Motor neuron (in vitro differentiated cells): ENCODE measurements around the gene PHF10. TPM values are rescaled to one million over a fixed set of nuclear protein-coding genes. Genes with fewer than 3 reads are reported as not detected.

Experiments
- ATAC-seq, 8 experiments: fragments of 200-7000 bp; cut with Tn5 transposase; replicated peaks in 6 of 8; 2 replicates each; pipeline ENCODE4 v1.8.0; 2021; ENCODE audit warnings: mild to moderate bottlenecking in 8 of 8, moderate library complexity in 8 of 8
- H3K27ac ChIP-seq, 2 donors: fragments of 250-450 bp; sonication (Bioruptor Pico); 2 replicates each; pipeline ENCODE4 v1.9.0; 2021; ENCODE audit warnings: antibody characterized with exemption in 2 of 2, mild to moderate bottlenecking in 2 of 2, moderate library complexity in 1 of 2
- H3K4me1 ChIP-seq, 2 donors: fragments of 250-450 bp; sonication (Bioruptor Pico); replicated peaks in 1 of 2; 2 replicates each; pipeline ENCODE4 v1.6.1; 2021; ENCODE audit warnings: antibody characterized with exemption in 2 of 2, mild to moderate bottlenecking in 2 of 2, moderate library complexity in 1 of 2
- H3K4me3 ChIP-seq, 5 donors: fragments of 250-450 bp; sonication (Bioruptor Pico); 2 replicates each; pipeline ENCODE4 v1.9.0; 2021; ENCODE audit warnings: antibody characterized with exemption in 5 of 5, mild to moderate bottlenecking in 5 of 5, moderate library complexity in 4 of 5
- WGBS, 10 experiments: fragments of 450-650 bp; shearing (Covaris generic); methylation state at CpG; one replicate each; pipeline ENCODE4 v1.0.0; 2022; 5-methylcytosine and 5-hydroxymethylcytosine counted together
- in situ Hi-C, 9 experiments: fragments of 400-800 bp; cut with MboI; loops; one replicate each; pipeline ENCODE4 v1.15.0; 2021; ENCODE audit warnings: low sequenced_read_pairs in 9 of 9, low pct_unique_long_range_greater_than_20kb in 2 of 9; ENCODE audit not compliant: unreplicated experiment in 9 of 9
- total RNA-seq, 8 experiments: library from RNA; unstranded; fragments of 300-600 nt; gene quantifications; 2 replicates each; pipeline versions ENCODE4 v1.2.3 to v1.2.4, GENCODE V29; 2022

PHF10 gene
- total RNA-seq, 8 experiments from 2014 or later: 11.8 to 53.2 (median 26.9) TPM

DNA sequence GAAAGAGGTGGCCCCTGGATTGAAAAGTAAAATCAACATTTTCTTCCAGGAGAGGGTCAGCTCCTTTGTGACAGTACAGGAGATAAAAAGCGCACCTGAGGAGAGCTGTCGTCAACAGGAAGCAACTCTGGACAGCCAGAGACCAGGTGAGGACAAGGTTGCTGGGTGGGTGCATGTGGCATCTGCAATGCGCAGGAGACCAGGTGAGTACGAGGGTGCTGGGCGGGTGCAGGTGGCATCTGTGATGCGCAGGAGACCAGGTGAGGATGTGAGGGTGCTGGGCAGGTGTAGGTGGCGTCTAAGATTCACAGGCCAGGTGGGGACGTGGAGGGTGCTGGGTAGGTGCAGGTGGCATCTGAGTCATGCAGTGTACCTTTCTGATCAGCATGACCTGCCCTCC, 60.8 kb downstream of the PHF10 start:
- ATAC-seq: no peak
- H3K4me1 ChIP-seq: no peaks in the 10 kb centered on the region
- no peak overlapping the region for H3K4me3 ChIP-seq
- in situ Hi-C loops: no loop called here
- 94 to 100% (median 100%) methylated on average over 1 to 7 of the region's 8 CpGs; no CpG with 5 or more reads in 4 of the 10 experiments for WGBS, 10 experiments
- H3K27ac ChIP-seq: no peak overlapping the region

GRCh38 chr6:169661391-169661756, 62.9 kb downstream of the PHF10 start:
- peaks cover 1 to 8% of the 10 kb centered on the region in 2 donors for H3K4me1 ChIP-seq
- H3K27ac ChIP-seq: no peak overlapping the region
- no peak overlapping the region for H3K4me3 ChIP-seq
- in situ Hi-C loops: no loop called here
- WGBS, 10 experiments: 91 to 100% (median 100%) methylated on average over 1 to 7 of the region's 7 CpGs; no CpG with 5 or more reads in 4 of the 10 experiments
- no peak for ATAC-seq

- H3K27ac ChIP-seq: no peak overlapping the region
- in situ Hi-C loops: no loop called here
- 90 to 100% (median 95%) methylated on average over 2 to 4 of the region's 26 CpGs; no CpG with 5 or more reads in 6 of the 10 experiments for WGBS, 10 experiments
- H3K4me1 ChIP-seq: peaks cover 3 to 13% of the 10 kb centered on the region in 2 donors
- H3K4me3 ChIP-seq: no peak overlapping the region
- no peak for ATAC-seq
Observed at GRCh38 chr6:169660751-169661390, 63.4 kb downstream of the PHF10 start.

- Histone ChIP-seq H3K4me3 (no peak overlapping the region), H3K4me1 (peaks cover 10 to 18% of the 10 kb centered on the region in 2 donors), H3K27ac (no peak overlapping the region)
- in situ Hi-C loops: no loop called here
- 80 to 100% (median 97%) methylated on average over 1 to 5 of the region's 26 CpGs; no CpG with 5 or more reads in 3 of the 10 experiments for WGBS, 10 experiments
- no peak for ATAC-seq
Observed at GRCh38 chr6:169659820-169660610, 64.3 kb downstream of the PHF10 start.

GRCh38 chr6:169657284-169657610, 67.1 kb downstream of the PHF10 start:
- in situ Hi-C loops: no loop called here
- 81 to 100% (median 93%) methylated on average over 2 to 10 of the region's 13 CpGs; no CpG with 5 or more reads in 5 of the 10 experiments for WGBS, 10 experiments
- H3K27ac ChIP-seq: peak overlapping the region in 1 of 2 donors; percentile 40

GRCh38 chr6:169656546-169657283, 67.6 kb downstream of the PHF10 start:
- peak overlapping the region in 1 of 2 donors; percentile 40 for H3K27ac ChIP-seq
- H3K4me3 ChIP-seq: no peak overlapping the region
- peak in 6 of 8 experiments; percentile 29 to 83 (median 50) for ATAC-seq
- H3K4me1 ChIP-seq: peaks cover 10 to 18% of the 10 kb centered on the region in 2 donors
- WGBS, 10 experiments: 65 to 100% (median 89%) methylated on average over 1 to 14 of the region's 23 CpGs; no CpG with 5 or more reads in 3 of the 10 experiments
- in situ Hi-C loops: no loop called here

More at GRCh38 chr6:169657284-169657610, 67.1 kb downstream of the PHF10 start:
- no peak for ATAC-seq
- H3K4me1 ChIP-seq: peaks cover 10 to 18% of the 10 kb centered on the region in 2 donors
- no peak overlapping the region for H3K4me3 ChIP-seq

GRCh38 chr6:169654598-169655391, 69.5 kb downstream of the PHF10 start:
- peaks cover 10 to 18% of the 10 kb centered on the region in 2 donors for H3K4me1 ChIP-seq
- H3K27ac ChIP-seq: peak overlapping the region in 1 of 2 donors; percentile 52
- 33 to 100% (median 56%) methylated on average over 2 to 17 of the region's 46 CpGs for WGBS, 10 experiments
- ATAC-seq: peak in 6 of 8 experiments; percentile 67 to 93 (median 90)
- in situ Hi-C loops: no loop called here
- H3K4me3 ChIP-seq: peak overlapping the region in 4 of 5 donors; percentile 28 to 36 (median 32)

Other genes starting within 250 kb of the PHF10 start
- gene WDR27, start 22.5 kb downstream of the PHF10 start, total RNA-seq: 10 to 100 TPM; 21.7 to 66.0 (median 32.7) TPM
- 10 to 100 TPM; 16.7 to 51.1 (median 28.8) TPM for gene C6orf120, start 22.4 kb downstream of the PHF10 start, total RNA-seq
- gene DYNLT2, start 27.1 kb upstream of the PHF10 start, total RNA-seq: 1 to 10 TPM; 2.3 to 4.6 (median 3.5) TPM
- 10 to 100 TPM; 12.7 to 30.1 (median 16.6) TPM for gene ERMARD, start 27.1 kb upstream of the PHF10 start, total RNA-seq